HT1080 (cell line): ENCODE measurements around the gene STC2. TPM values are rescaled to one million over a fixed set of nuclear protein-coding genes. Genes with fewer than 3 reads are reported as not detected.

Experiments
- DNase-seq: peaks from one replicate; pipeline ENCODE4 v3.0.0-alpha.2; 2015; ENCODE audit warnings: low read depth
- total RNA-seq: library from RNA; depleted of rRNA; stranded (reverse); fragments of >200 nt; shearing (Covaris generic); gene quantifications from 2 replicates; pipeline ENCODE4 v1.2.3, GENCODE V29; 2014

STC2 gene
- total RNA-seq, 1 experiment from 2014 or later: 48.6 TPM

DNA sequence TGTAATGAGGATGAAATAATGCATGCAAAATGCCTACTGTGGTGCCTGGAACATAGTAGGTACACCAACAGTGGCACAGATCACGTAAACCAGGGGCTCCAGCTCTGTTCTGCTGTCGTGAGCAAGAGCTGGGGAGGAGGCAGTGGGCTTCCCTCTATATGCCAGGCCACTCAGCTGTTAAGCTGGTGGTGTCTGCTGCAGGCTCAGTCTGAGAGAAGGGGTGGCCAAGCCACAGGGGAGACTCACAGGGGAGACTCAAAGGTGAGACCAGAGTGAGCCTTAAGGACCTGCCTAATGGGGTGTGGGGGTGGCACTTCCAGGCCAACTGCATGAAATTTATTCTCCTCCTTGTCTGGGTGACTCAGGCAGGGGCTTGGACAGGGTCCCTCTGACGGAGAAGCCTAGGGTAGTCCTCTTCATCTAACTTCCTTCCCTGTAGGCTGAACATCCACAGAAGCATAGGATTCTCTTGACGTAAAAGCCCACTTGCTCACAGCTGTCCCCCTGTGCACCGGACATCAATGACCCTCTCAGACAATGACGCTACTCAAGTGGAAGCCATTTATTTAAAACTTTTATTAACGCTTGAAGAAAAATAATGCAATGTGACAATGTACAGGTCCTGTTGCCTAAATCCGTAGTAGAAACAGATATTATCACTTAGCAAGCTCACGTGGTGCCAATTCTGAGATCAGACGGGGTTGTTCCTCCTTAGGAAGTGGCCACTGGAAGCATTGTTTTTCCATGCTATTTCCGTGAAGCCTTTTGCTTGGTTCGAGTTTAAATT lies 13.9 kb downstream of the STC2 start:
- no peak for DNase-seq

- no peak for DNase-seq
Measured at GRCh38 chr5:173313351-173313801, 14.8 kb downstream of the STC2 start.

DNA sequence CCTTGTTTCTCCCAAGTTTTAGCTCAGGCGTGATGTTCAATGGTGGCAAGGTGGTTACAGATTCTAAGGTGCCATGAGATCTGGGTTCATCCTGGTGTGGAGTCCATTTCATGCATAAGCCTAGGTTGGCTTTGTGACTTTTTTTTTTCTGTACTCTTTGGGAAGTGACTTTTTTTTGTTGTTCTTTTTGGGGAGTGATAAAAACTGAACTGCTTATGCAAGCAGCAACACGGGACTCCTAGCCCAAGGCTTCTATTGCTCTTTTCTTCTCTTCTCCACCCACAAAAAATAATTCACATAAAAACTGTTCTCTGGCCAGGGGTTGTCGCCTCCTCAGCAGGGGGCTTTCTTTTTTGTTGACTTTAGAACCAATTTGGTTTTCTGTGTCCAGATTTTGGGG lies 15.4 kb downstream of the STC2 start:
- DNase-seq: no peak

GRCh38 chr5:173311818-173312585 lies 16.2 kb downstream of the STC2 start:
- no peak for DNase-seq

DNA sequence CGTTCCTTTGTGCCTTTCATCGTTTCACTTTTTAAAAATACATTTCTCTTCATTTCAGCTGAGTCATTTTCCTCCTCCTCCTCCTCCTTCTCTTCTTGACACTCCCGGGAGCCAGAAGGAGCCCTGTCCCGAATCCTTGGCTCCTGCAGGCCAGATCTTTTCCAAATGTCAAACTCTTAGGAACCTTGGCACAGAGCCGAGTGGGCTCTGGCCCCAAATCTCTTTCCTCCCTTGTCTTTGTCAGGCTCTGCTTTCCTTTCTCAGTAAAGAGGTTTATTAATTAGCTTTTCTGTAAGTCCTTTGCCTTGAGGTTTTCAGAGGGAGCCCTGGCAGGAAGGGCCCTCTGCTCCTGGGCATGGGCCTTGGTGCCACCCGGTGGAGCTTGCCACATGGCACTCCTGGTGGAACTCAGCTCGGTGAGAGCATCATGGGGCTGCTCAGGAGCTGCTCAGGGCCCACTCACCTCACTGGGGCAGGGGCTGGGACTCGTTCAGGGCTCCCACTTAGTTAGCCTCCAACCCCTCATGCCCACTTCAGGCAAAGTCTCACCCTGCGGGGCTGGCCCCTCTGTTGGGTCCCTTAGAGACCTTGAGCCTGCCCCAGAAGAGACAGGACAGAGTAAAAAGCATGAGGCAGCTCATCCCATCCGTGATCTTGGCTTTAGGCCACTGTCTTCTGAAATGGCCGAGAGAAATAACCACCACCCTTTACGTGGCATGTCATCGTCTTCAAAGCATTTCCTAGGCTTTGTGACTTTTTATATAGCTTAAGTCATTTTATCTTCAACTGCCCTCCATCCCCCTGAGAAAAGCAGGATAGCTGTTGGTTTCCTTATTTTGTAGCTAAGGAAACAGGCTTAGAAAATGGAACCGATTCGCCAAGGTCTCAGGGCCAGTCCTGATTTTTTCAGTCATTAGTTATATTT lies 17.1 kb downstream of the STC2 start:
- no peak for DNase-seq

DNA sequence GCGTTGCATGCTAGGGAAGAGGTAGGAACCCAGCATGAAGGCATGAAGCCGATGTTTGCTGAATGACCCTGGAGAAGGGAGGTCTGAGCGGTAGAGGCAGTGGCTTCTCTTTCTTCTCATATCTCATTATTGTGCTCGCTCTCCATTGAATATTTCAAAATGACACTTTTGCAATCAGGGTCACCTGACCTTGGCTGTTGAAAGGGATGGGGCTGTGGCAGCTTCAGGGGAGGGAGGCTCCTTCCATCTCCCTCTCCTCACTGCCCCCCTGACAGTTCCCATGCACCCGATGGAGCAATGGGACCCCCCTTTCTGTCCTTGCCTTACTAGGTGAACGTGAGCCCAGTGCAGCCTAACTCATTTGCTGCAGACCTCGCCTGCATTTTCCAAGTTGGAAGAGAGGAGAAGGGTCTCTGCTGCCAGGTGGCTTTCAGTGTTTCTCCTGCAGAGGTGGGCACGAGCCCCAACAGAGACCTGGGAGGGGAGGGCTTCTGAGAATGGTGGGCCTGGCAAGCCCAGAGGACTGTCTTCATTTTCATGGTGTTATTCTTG lies 17.9 kb downstream of the STC2 start:
- no peak for DNase-seq

- no peak for DNase-seq
Measured at GRCh38 chr5:173309731-173310130, 18.5 kb downstream of the STC2 start.

DNA sequence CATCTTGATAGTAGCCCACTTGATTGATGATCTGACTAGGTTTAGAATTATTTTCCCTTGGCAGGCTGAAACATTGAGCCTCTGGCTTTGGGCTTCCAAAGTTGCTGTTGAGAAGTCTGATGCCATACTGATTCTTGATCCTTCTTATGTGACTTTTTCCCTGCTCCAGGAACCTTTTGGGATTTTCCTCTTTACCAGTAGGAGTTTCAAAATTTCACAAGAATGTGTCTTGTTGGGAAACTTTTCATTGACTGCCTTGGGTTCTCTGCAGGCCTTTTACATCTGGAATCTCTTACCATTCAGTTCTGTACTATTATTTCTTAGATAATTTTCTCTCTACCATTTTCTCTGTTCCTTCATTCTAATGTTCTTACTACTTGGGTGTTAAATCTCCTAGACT lies 20.0 kb downstream of the STC2 start:
- DNase-seq: no peak

DNA sequence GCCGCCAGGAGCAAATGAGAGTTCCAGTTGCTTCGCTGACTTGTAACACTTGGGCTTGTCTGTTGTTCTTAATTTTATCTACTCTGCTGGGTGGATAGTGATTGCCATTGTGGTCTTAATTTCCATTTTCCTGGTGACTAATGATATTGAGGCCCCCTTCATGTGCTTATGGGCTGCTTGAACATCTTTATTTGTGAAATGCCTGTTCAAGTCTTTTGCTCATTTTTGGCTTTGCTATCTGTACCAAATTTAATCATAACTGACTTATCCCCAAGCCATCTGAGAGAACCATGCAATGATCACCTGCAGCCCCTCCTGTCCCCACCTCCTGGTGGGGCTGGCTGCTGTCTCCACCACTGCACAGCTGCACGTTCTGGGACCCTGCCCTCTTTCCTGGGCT lies 20.5 kb downstream of the STC2 start:
- DNase-seq: no peak

- no peak for DNase-seq
Measured at GRCh38 chr5:173306695-173307094, 21.5 kb downstream of the STC2 start.

GRCh38 chr5:173304591-173304988 lies 23.6 kb downstream of the STC2 start:
- DNase-seq: no peak

- DNase-seq: peak; percentile 78
Measured at GRCh38 chr5:173303878-173304590, 24.2 kb downstream of the STC2 start.

DNA sequence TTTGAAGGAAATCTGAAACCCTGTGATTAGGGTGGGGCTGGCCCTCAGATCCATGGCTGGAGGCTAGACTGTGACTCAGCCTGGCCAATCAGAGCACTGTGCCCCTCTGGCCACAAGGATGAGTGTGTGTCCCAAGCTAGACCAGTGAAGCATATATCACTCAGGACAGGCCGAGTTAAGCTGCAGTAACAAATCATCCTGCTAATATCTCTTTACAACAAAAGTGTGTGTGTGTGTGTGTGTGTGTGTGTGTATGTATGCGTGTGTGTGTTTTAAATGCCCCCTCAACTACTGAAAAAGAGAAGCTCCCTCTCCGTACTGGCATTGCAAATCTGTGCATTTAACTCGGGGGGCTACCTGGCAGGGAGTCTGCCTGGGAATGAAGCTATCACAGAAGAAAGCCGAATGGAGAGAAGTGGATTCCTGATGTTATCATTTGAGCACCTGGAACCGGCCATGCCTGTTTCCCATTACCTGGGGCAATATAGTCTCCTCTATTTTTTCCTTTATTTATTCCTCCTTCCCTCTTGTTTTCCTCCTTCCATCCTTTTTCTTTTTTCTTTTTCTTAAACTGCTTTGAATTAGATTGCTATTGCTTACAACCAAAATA lies 25.6 kb downstream of the STC2 start:
- peak; percentile 85 for DNase-seq

GRCh38 chr5:173301695-173302545 lies 26.3 kb downstream of the STC2 start:
- no peak for DNase-seq

GRCh38 chr5:173300389-173301047 lies 27.7 kb downstream of the STC2 start:
- DNase-seq: no peak

- no peak for DNase-seq
Measured at GRCh38 chr5:173299820-173300219, 28.4 kb downstream of the STC2 start.

- no peak for DNase-seq
Measured at GRCh38 chr5:173298213-173298926, 29.8 kb downstream of the STC2 start.

- no peak for DNase-seq
Measured at GRCh38 chr5:173297813-173298212, 30.4 kb downstream of the STC2 start.
